Bone marrow (tissue), 2 donors: ENCODE results near the gene EXOC3L2.
"Not testable (repeated sequence)": the region's sequence is repeated elsewhere in the genome, so short reads cannot be mapped to it uniquely, and the experiment has no call there.

Experiments
- DNase-seq, 2 donors: peaks; one replicate each; lab custom pipeline; 2025; lab: John Stamatoyannopoulos, UW

The EXOC3L2 gene

GRCh38 chr19:45245334-45245787, at the start of gene EXOC3L2:
EXOC3L2 (minus strand) TSS chr19:45245407; CDS start chr19:45239045, 6,362 bp downstream.
- DNase-seq: no peak

- DNase-seq: no peak
Observed at GRCh38 chr19:45294291-45295029, 49.3 kb upstream of the EXOC3L2 start.

DNA sequence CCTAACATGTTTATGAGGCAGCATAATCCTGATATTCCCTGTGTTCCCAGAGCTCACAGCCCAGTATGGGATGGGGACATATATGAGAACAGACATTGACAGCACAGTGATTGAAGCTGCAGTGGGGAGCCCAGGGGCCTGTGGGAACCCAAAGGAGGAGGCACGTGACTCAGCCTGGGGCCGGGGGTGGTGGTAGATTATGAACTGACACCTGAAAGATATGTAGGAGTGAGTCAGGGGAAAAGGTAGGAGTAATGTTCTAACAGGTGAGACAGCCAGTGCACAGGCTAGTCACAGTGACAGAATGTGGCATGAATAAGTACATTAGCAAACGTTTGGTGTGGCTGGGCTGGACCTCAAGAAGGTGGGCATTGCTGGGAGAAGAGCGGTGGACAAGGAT, 48.5 kb upstream of the EXOC3L2 start:
- DNase-seq: no peak

- DNase-seq: no peak
Observed at GRCh38 chr19:45291834-45292233, 46.6 kb upstream of the EXOC3L2 start.

- DNase-seq: no peak
Observed at GRCh38 chr19:45290381-45290931, 45.2 kb upstream of the EXOC3L2 start.

- peak in 1 of 2 donors; percentile 82 for DNase-seq
Observed at GRCh38 chr19:45283443-45284033, 38.3 kb upstream of the EXOC3L2 start.

DNA sequence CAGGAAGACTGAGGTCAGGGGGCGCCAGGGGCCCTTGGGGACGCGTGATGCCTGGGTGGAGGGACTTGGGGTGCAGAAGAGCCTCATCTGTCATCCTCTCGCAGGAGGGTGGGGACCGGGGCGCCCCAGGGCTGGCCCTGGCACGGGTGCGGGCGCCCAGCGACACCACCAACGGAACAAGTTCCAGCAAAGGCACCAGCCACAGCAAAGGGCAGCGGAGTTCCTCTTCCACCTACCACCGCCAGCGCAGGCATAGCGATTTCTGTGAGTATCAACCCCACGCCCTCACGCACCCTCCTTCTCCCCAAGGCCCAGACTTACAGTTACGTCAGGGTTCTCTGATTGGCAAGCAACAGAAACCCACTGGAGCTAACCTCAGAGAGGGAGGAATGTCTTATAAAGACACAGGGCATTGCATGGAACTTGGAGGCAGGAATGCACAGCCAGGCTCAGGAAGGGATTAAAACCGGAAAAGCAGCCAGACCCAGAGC, 35.3 kb upstream of the EXOC3L2 start:
- no peak for DNase-seq

DNA sequence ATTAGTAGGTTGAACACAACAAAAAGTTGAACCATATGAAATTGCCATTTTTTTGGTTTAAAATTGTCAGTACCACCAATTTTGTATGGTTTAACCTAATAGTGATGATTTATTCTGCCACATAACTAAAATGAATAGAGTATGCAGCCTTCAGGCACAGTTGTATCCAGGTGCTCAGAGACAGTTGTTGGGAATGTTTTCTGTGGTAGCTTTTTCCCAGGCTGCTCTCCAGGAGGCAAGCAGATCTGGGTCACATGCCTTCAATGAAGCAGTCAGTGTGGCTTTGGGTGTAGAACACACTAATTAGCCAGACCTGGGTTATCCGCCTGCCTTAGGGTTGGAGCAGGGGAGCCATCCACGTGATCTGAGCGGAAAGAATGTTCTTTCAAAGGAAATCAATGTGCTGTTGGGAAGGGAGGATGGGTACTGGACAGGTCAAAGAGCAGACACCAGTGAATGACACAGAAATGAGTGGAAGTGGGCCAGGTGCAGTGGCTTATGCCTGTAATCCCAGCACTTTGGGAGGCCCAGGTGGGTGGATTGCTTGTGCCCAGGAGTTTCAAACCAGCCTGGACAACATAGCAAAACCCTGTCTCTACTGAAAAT, 34.5 kb upstream of the EXOC3L2 start:
- no peak for DNase-seq

GRCh38 chr19:45278087-45278486, 32.9 kb upstream of the EXOC3L2 start:
- DNase-seq: no peak

- no peak for DNase-seq
Observed at GRCh38 chr19:45276284-45276687, 31.1 kb upstream of the EXOC3L2 start.

DNA sequence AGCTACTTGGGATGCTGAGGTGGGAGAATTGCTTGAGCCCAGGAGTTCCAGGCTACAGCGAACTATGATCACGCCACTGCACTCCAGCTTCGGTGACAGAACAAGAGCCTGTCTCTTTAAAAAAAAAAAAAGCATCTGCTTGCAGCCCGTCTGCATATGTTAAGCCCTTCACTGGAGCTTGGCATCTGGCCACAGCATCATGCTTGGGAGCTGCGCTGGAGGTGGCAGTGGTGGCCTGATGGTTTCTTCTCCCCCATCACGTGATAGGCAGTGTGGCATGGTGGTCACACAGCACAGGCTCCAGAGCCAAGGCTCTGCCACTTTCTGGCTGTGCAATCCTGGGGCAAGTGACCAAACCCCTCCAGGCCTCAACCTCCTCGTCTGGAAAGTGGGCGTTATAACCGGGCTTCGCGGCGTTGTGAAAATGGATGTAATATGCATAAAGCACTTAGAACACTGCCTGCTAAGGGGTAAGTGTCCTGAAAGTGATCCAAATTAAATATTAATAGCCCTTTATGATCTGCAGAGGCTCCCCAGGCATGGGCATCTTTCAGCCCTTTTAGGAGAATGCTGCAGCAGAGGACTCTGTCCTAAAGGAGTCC, 30.3 kb upstream of the EXOC3L2 start:
- no peak for DNase-seq

GRCh38 chr19:45273521-45273855, 28.3 kb upstream of the EXOC3L2 start:
- DNase-seq: no peak

GRCh38 chr19:45271735-45272108, 26.5 kb upstream of the EXOC3L2 start:
- no peak for DNase-seq

DNA sequence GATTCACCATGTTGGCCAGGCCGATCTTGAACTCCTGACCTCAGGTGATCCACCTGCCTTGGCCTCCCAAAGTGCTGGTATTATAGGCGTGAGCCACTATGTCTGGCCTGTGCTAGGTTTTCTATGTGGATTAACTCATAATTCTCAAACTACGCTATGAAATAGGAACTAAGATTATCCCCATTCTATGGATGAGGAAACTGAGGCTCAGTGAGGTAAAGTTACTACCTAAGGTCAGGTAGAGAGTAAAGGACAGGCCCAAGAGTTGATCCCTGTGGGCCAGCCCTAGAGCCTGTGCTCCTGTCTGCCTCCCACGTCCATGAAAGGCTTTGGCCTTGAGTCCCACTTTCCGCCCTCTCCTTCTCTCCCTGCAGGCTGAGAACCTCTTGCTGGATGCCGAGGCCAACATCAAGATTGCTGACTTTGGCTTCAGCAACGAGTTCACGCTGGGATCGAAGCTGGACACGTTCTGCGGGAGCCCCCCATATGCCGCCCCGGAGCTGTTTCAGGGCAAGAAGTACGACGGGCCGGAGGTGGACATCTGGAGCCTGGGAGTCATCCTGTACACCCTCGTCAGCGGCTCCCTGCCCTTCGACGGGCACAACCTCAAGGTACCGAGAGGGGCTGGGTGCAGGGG, 26.0 kb upstream of the EXOC3L2 start:
- DNase-seq: no peak

DNA sequence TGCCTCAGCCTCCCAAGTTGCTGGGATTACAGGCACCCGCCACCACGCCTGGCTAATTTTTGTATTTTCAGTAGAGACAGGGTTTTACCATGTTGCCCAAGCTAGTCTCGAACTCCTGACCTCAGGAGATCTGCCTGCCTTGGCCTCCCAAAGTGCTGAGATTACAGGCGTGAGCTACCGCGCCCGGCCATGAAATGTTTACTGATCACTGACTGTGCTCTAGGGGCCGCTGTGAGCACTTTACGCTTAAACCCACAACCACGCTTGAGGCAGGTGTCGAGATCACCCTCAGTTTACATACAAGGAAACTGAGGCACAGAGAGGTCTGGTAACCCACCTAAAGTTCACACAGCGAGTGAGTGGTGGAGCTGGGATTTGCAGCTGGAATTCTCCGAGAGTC, 24.7 kb upstream of the EXOC3L2 start:
- DNase-seq: not testable (repeated sequence)

DNA sequence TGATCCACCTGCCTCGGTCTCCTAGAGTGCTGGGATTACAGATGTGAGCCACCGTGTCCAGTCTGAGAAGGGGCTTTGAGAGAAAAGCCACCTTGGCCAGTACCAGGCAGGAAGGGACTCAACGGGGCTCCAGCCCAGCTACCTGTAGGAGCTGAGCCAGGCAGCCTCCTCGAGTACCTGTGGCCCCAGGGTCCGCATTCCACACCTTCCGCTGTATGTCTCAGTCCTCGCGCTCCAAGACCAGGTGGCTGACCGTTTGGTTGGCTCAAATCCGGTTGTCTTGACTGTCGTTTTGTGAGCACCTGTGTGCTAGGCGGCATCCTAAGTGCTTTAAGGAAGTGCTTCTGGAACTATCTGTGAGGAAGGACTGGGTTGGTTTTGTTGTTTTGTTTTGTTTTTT, 22.1 kb upstream of the EXOC3L2 start:
- no peak for DNase-seq

GRCh38 chr19:45265375-45265774, 20.2 kb upstream of the EXOC3L2 start:
- no peak for DNase-seq

DNA sequence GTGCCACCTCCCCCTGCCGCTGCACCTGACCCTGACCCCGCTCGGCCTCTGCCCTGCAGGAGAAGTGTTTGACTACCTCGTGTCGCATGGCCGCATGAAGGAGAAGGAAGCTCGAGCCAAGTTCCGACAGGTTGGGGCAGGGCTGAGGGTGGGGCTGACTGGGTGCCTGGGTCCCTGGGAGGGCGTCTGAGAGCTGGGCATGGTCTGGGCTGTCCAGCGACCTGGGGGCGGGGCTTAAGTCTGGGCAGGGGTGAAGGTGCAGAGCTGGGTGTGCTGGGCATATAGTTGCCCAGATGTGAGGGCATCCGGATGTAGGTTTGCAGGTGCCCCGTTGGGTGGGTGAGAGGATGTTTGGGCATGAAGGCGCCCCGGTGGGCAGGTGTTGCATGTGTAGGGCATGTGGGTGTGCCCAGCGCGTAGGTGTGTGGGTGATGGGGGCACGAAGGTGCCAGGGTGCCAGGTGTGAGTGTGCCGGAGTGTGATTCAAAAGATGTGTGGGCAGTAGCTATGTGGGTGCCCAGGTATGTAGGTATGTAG, 19.6 kb upstream of the EXOC3L2 start:
- DNase-seq: no peak

DNA sequence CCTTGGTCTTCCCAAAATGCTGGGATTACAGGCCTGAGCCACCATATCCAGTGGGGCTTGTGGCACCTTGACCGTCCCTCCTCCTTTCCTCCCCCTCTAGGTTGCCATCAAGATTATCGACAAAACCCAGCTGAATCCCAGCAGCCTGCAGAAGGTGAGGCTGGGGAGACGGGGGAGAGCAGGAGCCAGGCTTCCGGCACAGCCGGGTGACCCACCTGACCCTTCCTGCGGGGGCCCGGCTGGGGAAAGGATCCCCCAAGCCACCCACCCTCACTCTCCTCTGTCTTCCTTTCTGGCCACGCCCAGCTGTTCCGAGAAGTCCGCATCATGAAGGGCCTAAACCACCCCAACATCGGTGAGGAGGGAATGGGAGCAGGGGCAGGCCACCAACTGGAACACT, 17.8 kb upstream of the EXOC3L2 start:
- DNase-seq: no peak

GRCh38 chr19:45262570-45262969, 17.4 kb upstream of the EXOC3L2 start:
- no peak for DNase-seq

DNA sequence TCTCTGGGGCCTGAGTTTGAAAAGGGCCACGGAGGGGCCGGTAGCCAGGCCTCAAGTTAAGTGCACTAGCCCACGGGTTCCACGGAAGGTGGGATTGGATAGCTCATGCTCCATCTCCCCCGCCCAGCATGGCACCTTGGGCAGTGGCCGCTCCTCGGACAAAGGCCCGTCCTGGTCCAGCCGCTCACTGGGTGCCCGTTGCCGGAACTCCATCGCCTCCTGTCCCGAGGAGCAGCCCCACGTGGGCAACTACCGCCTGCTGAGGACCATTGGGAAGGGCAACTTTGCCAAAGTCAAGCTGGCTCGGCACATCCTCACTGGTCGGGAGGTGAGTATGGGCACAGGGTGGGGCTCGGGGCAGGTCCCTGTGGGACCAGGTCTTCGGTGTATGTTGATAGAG, 13.7 kb upstream of the EXOC3L2 start:
- no peak for DNase-seq

DNA sequence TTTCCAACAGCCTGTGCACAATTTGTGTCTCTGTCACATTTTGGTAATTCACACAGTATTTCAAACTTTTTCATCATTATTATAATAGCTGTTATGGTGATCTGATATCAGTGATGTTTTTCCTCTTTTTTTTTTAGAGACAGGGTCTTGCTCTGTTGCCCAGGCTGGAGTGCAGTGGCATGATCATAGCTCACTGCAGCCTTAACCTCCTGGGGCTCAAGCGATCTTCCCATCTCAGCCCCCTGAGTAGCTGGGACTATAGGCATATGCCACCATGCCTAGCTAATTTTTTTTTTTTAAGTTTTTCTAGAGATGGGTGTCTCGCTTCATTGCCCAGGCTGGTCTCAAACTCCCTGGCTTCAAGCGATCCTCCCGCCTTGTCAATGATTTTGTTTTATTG, 11.6 kb upstream of the EXOC3L2 start:
- DNase-seq: no peak
